ENCODE results near the gene CHKA. TPM values are rescaled to one million over a fixed set of nuclear protein-coding genes. Genes with fewer than 3 reads are reported as not detected.

CHKA gene
- total RNA-seq, 8 experiments from 2014 or later, result 13.3 to 41.6 (median 31.8) TPM

- peak; percentile 3 to 36 (median 26) for ATAC-seq (replicated peaks in 6 of 8)
- 0 to 26% (median 0%) methylated on average over 1 to 17 of the region's 73 CpGs for WGBS, 10 experiments
- peak overlapping the region; percentile 61 to 92 (median 75) for H3K4me3 ChIP-seq
- peaks cover 8 to 21% of the 10 kb centered on the region in 2 donors for H3K4me1 ChIP-seq (replicated peaks in 1 of 2)
- H3K27ac ChIP-seq, result peak overlapping the region; percentile 85 to 97
- in situ Hi-C loops (cut with MboI; ENCODE audit: low pct_unique_long_range_greater_than_20kb in 2 of 9, low sequenced_read_pairs in 9 of 9, unreplicated experiment in 9 of 9), result no loop called here
Observed at GRCh38 chr11:68120273-68121066, 718 bp downstream of the CHKA start.

- no peak for ATAC-seq (replicated peaks in 6 of 8)
- WGBS, 10 experiments, result 41 to 79% (median 67%) methylated on average over 1 to 4 of the region's 4 CpGs; no CpG with 5 or more reads in 1 of the 10 experiments
- in situ Hi-C loops (cut with MboI; ENCODE audit: low pct_unique_long_range_greater_than_20kb in 2 of 9, low sequenced_read_pairs in 9 of 9, unreplicated experiment in 9 of 9), result no loop called here
Observed at GRCh38 chr11:68118706-68119448, 2.3 kb downstream of the CHKA start.

GRCh38 chr11:68117853-68118470 lies 3.2 kb downstream of the CHKA start:
- ATAC-seq (replicated peaks in 6 of 8), result no peak
- no peak overlapping the region for H3K27ac ChIP-seq
- in situ Hi-C loops (cut with MboI; ENCODE audit: low pct_unique_long_range_greater_than_20kb in 2 of 9, low sequenced_read_pairs in 9 of 9, unreplicated experiment in 9 of 9), result no loop called here
- WGBS, 10 experiments, result 60 to 100% (median 80%) methylated on average over 1 to 8 of the region's 11 CpGs; no CpG with 5 or more reads in 3 of the 10 experiments
- H3K4me1 ChIP-seq (replicated peaks in 1 of 2), result peaks cover 8 to 21% of the 10 kb centered on the region in 2 donors
- no peak overlapping the region for H3K4me3 ChIP-seq

More at GRCh38 chr11:68118706-68119448, 2.3 kb downstream of the CHKA start:
- peaks cover 8 to 21% of the 10 kb centered on the region in 2 donors for H3K4me1 ChIP-seq (replicated peaks in 1 of 2)
- peak overlapping the region in 2 of 5 donors; percentile 61 to 75 for H3K4me3 ChIP-seq
- H3K27ac ChIP-seq, result no peak overlapping the region

GRCh38 chr11:68116974-68117373 lies 4.2 kb downstream of the CHKA start:
- 17 to 100% (median 75%) methylated on average over 1 to 3 of the region's 3 CpGs for WGBS, 10 experiments
- no peak overlapping the region for H3K27ac ChIP-seq
- in situ Hi-C loops (cut with MboI; ENCODE audit: low pct_unique_long_range_greater_than_20kb in 2 of 9, low sequenced_read_pairs in 9 of 9, unreplicated experiment in 9 of 9), result no loop called here
- peaks cover 4 to 17% of the 10 kb centered on the region in 2 donors for H3K4me1 ChIP-seq (replicated peaks in 1 of 2)
- ATAC-seq (replicated peaks in 6 of 8), result no peak
- no peak overlapping the region for H3K4me3 ChIP-seq

- WGBS, 10 experiments, result 70 to 100% (median 99%) methylated on average over 1 to 7 of the region's 7 CpGs; no CpG with 5 or more reads in 2 of the 10 experiments
Observed at GRCh38 chr11:68116126-68116525, 5.1 kb downstream of the CHKA start.

GRCh38 chr11:68115285-68115684 lies 5.9 kb downstream of the CHKA start:
- in situ Hi-C loops (cut with MboI; ENCODE audit: low pct_unique_long_range_greater_than_20kb in 2 of 9, low sequenced_read_pairs in 9 of 9, unreplicated experiment in 9 of 9), result no loop called here
- ATAC-seq (replicated peaks in 6 of 8), result no peak
- peaks cover 2 to 14% of the 10 kb centered on the region in 2 donors for H3K4me1 ChIP-seq (replicated peaks in 1 of 2)
- H3K27ac ChIP-seq, result no peak overlapping the region
- no peak overlapping the region for H3K4me3 ChIP-seq
- WGBS, 10 experiments, result 71 to 100% (median 100%) methylated on average over 1 of the region's 1 CpG; no CpG with 5 or more reads in 4 of the 10 experiments

More at GRCh38 chr11:68116126-68116525, 5.1 kb downstream of the CHKA start:
- no peak overlapping the region for H3K4me3 ChIP-seq
- H3K27ac ChIP-seq, result no peak overlapping the region
- no peak for ATAC-seq (replicated peaks in 6 of 8)
- peaks cover 2 to 14% of the 10 kb centered on the region in 2 donors for H3K4me1 ChIP-seq (replicated peaks in 1 of 2)
- in situ Hi-C loops (cut with MboI; ENCODE audit: low pct_unique_long_range_greater_than_20kb in 2 of 9, low sequenced_read_pairs in 9 of 9, unreplicated experiment in 9 of 9), result no loop called here

GRCh38 chr11:68113986-68114385 lies 7.2 kb downstream of the CHKA start:
- H3K27ac ChIP-seq, result no peak overlapping the region
- WGBS, 10 experiments, result 40 to 100% (median 88%) methylated on average over 1 to 3 of the region's 3 CpGs; no CpG with 5 or more reads in 2 of the 10 experiments
- no peak for ATAC-seq (replicated peaks in 6 of 8)
- H3K4me1 ChIP-seq (replicated peaks in 1 of 2), result peaks cover 0 to 7% of the 10 kb centered on the region in 2 donors
- no peak overlapping the region for H3K4me3 ChIP-seq
- in situ Hi-C loops (cut with MboI; ENCODE audit: low pct_unique_long_range_greater_than_20kb in 2 of 9, low sequenced_read_pairs in 9 of 9, unreplicated experiment in 9 of 9), result no loop called here

- in situ Hi-C loops (cut with MboI; ENCODE audit: low pct_unique_long_range_greater_than_20kb in 2 of 9, low sequenced_read_pairs in 9 of 9, unreplicated experiment in 9 of 9), result no loop called here
- Histone ChIP-seq H3K27ac (no peak overlapping the region), H3K4me1 (replicated peaks in 1 of 2) (peaks cover 4 to 5% of the 10 kb centered on the region in 2 donors), H3K4me3 (no peak overlapping the region)
- ATAC-seq (replicated peaks in 6 of 8), result no peak
- 69 to 100% (median 95%) methylated on average over 1 to 10 of the region's 10 CpGs; no CpG with 5 or more reads in 1 of the 10 experiments for WGBS, 10 experiments
Observed at GRCh38 chr11:68107689-68108088, 13.5 kb downstream of the CHKA start.

- H3K27ac ChIP-seq, result no peak overlapping the region
- peak in 3 of 8 experiments; percentile 43 to 92 (median 73) for ATAC-seq (replicated peaks in 6 of 8)
- 60 to 100% (median 76%) methylated on average over 2 to 5 of the region's 8 CpGs; no CpG with 5 or more reads in 4 of the 10 experiments for WGBS, 10 experiments
- no peak overlapping the region for H3K4me3 ChIP-seq
- in situ Hi-C loops (cut with MboI; ENCODE audit: low pct_unique_long_range_greater_than_20kb in 2 of 9, low sequenced_read_pairs in 9 of 9, unreplicated experiment in 9 of 9), result no loop called here
- peaks cover 4 to 5% of the 10 kb centered on the region in 2 donors for H3K4me1 ChIP-seq (replicated peaks in 1 of 2)
Observed at GRCh38 chr11:68106165-68106940, 14.8 kb downstream of the CHKA start.

GRCh38 chr11:68099474-68100405 lies 21.4 kb downstream of the CHKA start:
- H3K27ac ChIP-seq, result no peak overlapping the region
- in situ Hi-C loops (cut with MboI; ENCODE audit: low pct_unique_long_range_greater_than_20kb in 2 of 9, low sequenced_read_pairs in 9 of 9, unreplicated experiment in 9 of 9), result no loop called here
- peak in 1 of 8 experiments; percentile 73 for ATAC-seq (replicated peaks in 6 of 8)
- H3K4me3 ChIP-seq, result no peak overlapping the region
- 20 to 83% (median 66%) methylated on average over 2 to 10 of the region's 12 CpGs for WGBS, 10 experiments
- no peaks in the 10 kb centered on the region for H3K4me1 ChIP-seq (replicated peaks in 1 of 2)

- Histone ChIP-seq H3K4me3 (no peak overlapping the region), H3K27ac (no peak overlapping the region), H3K4me1 (replicated peaks in 1 of 2) (no peaks in the 10 kb centered on the region)
- ATAC-seq (replicated peaks in 6 of 8), result no peak
- in situ Hi-C loops (cut with MboI; ENCODE audit: low pct_unique_long_range_greater_than_20kb in 2 of 9, low sequenced_read_pairs in 9 of 9, unreplicated experiment in 9 of 9), result no loop called here
Observed at GRCh38 chr11:68099057-68099456, 22.1 kb downstream of the CHKA start.

All from motor neuron (in vitro differentiated cells).